Astrocyte of the cerebellum (primary cell): ENCODE measurements around the gene SHANK2.

Experiments used
- DNase-seq: peaks from one replicate; pipeline ENCODE4 v3.0.0-alpha.2; 2011; ENCODE audit warnings: low read depth
- H3K4me3 ChIP-seq: 2 replicates; pipeline ENCODE4 v1.5.1; 2011; ENCODE audit warnings: mild to moderate bottlenecking, low read depth, low read length, moderate library complexity
- CTCF ChIP-seq: IDR thresholded peaks from 2 replicates; pipeline ENCODE4 v1.5.1; 2012; ENCODE audit warnings: low read length, low read depth, moderate library complexity, mild to moderate bottlenecking; ENCODE audit errors: missing control alignments
- in situ Hi-C: cut with HindIII; loops from 2 replicates; pipeline ENCODE4 v1.10.0; 2017; ENCODE audit warnings: low sequenced_read_pairs

SHANK2 gene

GRCh38 chr11:71282581-71283351 is 30.4 kb upstream of the SHANK2 start:
- no peak for TF ChIP-seq CTCF
- in situ Hi-C loops, result no loop called here
- no peak overlapping the region for H3K4me3 ChIP-seq
- DNase-seq, result no peak

- no peak overlapping the region for H3K4me3 ChIP-seq
- in situ Hi-C loops, result no loop called here
- no peak for TF ChIP-seq CTCF
- DNase-seq, result no peak
Observed at GRCh38 chr11:71281831-71282230, 29.5 kb upstream of the SHANK2 start.

GRCh38 chr11:71281204-71281603 is 28.8 kb upstream of the SHANK2 start:
- no peak for TF ChIP-seq CTCF
- H3K4me3 ChIP-seq, result no peak overlapping the region
- DNase-seq, result no peak
- in situ Hi-C loops, result no loop called here

- DNase-seq, result no peak
- in situ Hi-C loops, result no loop called here
Observed at GRCh38 chr11:71279916-71280645, 27.7 kb upstream of the SHANK2 start.

GRCh38 chr11:71272161-71272560 is 19.8 kb upstream of the SHANK2 start:
- DNase-seq, result no peak
- no peak overlapping the region for H3K4me3 ChIP-seq
- TF ChIP-seq CTCF, result no peak
- in situ Hi-C loops, result no loop called here

More at GRCh38 chr11:71279916-71280645, 27.7 kb upstream of the SHANK2 start:
- TF ChIP-seq CTCF, result no peak
- no peak overlapping the region for H3K4me3 ChIP-seq

- no peak for DNase-seq
- in situ Hi-C loops, result no loop called here
- TF ChIP-seq CTCF, result no peak
- no peak overlapping the region for H3K4me3 ChIP-seq
Observed at GRCh38 chr11:71269603-71270511, 17.5 kb upstream of the SHANK2 start.
